ENCODE data around the gene DDR2.
"Not testable (repeated sequence)": the region's sequence is repeated elsewhere in the genome, so short reads cannot be mapped to it uniquely, and the experiment has no call there.

Gene DDR2

DNA sequence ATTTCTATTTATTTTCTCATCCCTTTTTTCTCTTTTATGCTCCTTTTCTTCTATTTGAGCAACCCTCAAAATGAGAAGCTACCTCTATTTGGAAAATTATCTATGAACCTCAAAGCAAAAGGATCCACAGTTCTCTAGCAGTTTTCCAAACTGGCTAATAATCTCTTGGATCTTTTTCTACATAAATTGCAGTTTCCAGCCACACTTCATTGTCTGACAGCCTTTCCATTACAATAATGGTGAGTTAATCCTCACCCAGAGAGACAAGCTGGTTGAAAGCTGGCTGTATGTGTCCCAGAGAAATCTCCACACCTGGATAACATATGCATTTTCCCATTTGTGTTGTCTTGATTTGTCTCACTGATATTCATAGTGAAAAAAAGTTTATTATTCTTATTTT is 141.7 kb downstream of the DDR2 start:
- peaks cover 74% of the 10 kb centered on the region for H3K36me3 ChIP-seq
- H3K27me3 ChIP-seq = no peaks in the 10 kb centered on the region
- DNase-seq = no peak
- no peaks in the 10 kb centered on the region for H3K4me1 ChIP-seq
- H3K4me3 ChIP-seq (ENCODE audit: low read depth, low read length) = no peak overlapping the region
- no peaks in the 10 kb centered on the region for H3K9me3 ChIP-seq
- TF ChIP-seq, protein P1, sequence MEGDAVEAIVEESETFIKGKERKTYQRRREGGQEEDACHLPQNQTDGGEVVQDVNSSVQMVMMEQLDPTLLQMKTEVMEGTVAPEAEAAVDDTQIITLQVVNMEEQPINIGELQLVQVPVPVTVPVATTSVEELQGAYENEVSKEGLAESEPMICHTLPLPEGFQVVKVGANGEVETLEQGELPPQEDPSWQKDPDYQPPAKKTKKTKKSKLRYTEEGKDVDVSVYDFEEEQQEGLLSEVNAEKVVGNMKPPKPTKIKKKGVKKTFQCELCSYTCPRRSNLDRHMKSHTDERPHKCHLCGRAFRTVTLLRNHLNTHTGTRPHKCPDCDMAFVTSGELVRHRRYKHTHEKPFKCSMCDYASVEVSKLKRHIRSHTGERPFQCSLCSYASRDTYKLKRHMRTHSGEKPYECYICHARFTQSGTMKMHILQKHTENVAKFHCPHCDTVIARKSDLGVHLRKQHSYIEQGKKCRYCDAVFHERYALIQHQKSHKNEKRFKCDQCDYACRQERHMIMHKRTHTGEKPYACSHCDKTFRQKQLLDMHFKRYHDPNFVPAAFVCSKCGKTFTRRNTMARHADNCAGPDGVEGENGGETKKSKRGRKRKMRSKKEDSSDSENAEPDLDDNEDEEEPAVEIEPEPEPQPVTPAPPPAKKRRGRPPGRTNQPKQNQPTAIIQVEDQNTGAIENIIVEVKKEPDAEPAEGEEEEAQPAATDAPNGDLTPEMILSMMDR (IDR thresholded peaks at IDR 0.05; ENCODE audit: low read depth, low read length) = no peak

DNA sequence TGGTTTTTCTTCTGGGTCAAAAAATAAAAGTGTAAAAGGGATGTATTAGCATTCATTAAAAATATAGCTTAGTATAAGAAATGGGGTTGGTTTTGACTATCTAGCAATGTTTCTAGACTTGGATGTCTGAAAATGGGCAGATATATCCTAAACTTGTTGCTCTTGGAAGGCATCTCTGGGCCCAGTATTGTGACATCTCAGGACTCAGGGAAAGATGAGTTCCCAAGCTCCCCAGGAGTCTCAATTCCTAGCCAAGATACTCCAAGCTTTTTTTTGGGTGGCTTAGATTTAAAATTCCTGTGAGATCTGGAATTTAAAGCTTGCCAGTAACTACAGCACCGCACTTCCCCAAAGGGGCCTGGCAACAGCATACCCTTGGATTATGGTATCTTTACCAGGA is 146.8 kb downstream of the DDR2 start:
- Histone ChIP-seq H3K27me3 (no peaks in the 10 kb centered on the region), H3K4me1 (no peaks in the 10 kb centered on the region), H3K9me3 (no peaks in the 10 kb centered on the region), H3K36me3 (peaks cover 48% of the 10 kb centered on the region), H3K4me3 (ENCODE audit: low read depth, low read length) (no peak overlapping the region)
- TF ChIP-seq, protein P1 (IDR thresholded peaks at IDR 0.05; ENCODE audit: low read depth, low read length) = no peak
- no peak for DNase-seq

DNA sequence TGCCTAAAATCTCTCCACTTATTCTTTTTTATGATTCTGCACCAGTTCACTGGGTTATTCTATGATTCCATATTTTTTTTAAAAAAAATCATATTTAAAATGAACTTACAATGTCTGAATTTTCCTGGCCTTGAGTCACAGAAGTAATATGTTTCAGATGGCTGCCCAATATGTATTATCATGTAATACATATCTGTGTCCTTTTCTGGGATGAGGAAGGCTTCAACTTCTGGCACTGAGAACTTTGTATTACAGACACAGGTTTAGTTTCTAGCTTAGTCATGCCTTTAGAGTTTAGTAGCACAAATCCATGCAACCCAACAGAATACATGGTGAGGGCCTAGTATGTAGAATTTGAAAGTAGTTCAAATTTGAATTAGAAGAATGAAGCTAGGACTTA is 150.4 kb downstream of the DDR2 start:
- Histone ChIP-seq H3K9me3 (no peaks in the 10 kb centered on the region), H3K4me1 (no peaks in the 10 kb centered on the region), H3K4me3 (ENCODE audit: low read depth, low read length) (no peak overlapping the region), H3K36me3 (peaks cover 31% of the 10 kb centered on the region), H3K27me3 (no peaks in the 10 kb centered on the region)
- no peak for DNase-seq
- TF ChIP-seq, protein P1 (IDR thresholded peaks at IDR 0.05; ENCODE audit: low read depth, low read length) = no peak

DNA sequence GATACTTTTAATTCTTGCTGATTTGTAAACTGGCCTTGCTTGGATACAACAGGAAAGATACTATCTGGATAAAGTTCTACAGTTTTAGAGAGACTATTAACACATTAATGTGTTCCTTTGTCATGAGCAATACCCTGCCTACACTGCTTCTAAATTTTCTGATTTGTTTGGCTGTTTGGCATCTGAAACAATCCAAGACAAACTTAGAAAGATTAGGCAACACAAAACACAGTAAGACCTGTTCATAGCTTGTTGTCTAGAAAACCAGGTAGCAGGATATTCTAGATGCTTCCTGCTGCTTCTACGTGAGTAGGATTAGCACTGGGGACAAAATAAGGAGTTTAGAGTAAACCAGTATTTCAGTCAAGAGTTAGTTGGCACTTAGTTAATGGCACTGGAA is 152.7 kb downstream of the DDR2 start:
- H3K27me3 ChIP-seq; DNase-seq; H3K4me1 ChIP-seq; H3K4me3 ChIP-seq (ENCODE audit: low read depth, low read length); H3K36me3 ChIP-seq; H3K9me3 ChIP-seq: not testable (repeated sequence)

DNA sequence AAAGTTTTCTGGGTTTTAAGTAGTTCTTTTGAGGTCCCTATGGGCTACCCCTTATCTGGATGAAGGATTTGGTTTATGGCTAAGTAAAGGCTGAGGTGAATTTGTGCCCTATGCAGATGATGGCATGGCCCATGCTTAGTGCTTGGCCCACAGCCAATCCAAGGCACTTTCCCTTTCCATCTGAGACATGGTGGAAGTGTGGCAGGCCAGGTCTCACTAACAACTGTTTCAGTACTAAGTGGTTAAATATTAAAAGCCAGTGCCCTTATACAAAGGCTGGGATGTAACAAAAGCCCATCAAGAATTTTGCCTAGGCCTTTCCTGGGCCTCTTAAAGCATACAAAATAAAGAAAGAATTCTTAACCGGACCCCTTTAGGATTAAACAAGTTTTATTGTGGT is 156.5 kb downstream of the DDR2 start:
- peak; percentile 58 for DNase-seq
- not testable (repeated sequence) for H3K4me1 ChIP-seq; H3K36me3 ChIP-seq; H3K4me3 ChIP-seq (ENCODE audit: low read depth, low read length); H3K9me3 ChIP-seq; H3K27me3 ChIP-seq

DNA sequence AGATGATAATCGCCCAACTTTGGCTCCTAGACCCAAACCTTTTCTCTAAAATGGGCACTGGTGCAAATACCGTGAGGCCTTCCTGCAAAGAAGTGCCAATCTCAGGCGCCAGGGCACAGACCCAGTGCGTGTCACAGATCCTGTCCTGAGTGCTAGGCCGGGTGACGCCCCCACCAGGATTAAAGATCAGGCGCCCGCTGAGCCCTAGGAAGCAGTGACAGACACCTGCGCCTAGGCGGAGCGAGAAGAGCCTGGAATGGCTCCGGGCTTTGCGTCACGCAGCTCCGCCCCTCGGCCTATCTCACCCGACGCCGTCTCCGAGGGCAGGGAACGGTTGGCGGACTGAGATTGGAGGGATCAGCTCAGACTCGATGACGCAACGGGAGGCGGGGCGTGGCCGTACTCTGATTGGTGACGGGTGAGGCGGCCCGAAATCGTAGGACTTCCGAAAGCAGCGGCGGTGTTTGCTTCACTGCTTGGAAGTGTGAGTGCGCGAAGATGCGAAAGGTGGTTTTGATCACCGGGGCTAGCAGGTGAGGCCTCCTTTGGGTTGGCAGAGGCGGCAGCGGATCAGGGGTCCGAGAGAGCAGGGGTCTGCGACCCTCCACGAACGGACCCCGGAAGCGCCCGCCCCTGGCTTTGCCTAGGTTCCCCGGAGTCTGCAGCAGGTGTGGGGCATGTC is 158.2 kb downstream of the DDR2 start, which contains the start of gene HSD17B7:
HSD17B7 (plus strand) TSS at position 400 of the 682 bp plus-strand sequence; CDS start at position 499, 99 bp downstream.
- peak within 1 kb of the TSS; percentile 61 for H3K4me3 ChIP-seq (ENCODE audit: low read depth, low read length)
- H3K9me3 ChIP-seq, H3K36me3 ChIP-seq, H3K4me1 ChIP-seq, H3K27me3 ChIP-seq: not testable (repeated sequence)
- peak; percentile 82 for DNase-seq

DNA sequence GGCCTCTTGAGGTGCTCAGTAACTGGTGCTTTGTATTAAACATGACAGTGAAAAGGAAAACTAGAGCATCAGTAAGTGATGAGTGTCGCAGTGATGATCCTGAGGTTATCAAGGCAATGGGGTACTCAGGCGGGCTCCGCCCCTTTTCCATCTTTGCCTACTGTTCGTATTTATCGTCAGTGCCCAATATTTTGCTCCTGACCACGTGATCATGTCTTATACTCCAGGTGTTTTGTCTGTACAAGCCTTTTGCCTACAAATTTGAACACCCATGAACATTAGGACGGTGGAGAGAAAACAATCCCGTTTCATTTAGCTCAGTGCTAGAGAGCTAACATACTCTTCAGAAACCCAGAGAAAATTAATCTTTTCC is 158.7 kb downstream of the DDR2 start:
- not testable (repeated sequence) for H3K27me3 ChIP-seq, H3K36me3 ChIP-seq, H3K4me1 ChIP-seq, DNase-seq, H3K9me3 ChIP-seq
- peak overlapping the region; percentile 61 for H3K4me3 ChIP-seq (ENCODE audit: low read depth, low read length)

DNA sequence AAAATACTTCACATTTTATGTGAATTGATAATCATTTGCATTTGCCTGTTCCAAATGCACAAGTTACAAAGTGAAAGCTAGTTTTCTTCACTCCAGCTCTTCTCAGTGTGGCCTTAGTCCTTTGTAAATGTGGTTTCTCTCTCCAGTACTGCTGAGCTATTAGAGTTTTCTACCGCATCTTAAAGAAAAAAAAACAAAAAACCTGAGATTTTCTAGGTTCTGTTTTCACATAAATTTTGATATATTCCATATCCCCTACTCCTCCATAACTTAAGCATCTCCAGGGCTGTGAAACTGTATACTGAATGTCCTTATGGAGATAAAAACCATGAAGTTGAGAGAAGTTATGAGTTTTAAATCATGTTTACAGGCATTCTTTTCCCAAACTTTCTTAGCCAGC is 162.0 kb downstream of the DDR2 start:
- H3K4me1 ChIP-seq; H3K27me3 ChIP-seq; H3K4me3 ChIP-seq (ENCODE audit: low read depth, low read length); H3K36me3 ChIP-seq; DNase-seq; H3K9me3 ChIP-seq: not testable (repeated sequence)

DNA sequence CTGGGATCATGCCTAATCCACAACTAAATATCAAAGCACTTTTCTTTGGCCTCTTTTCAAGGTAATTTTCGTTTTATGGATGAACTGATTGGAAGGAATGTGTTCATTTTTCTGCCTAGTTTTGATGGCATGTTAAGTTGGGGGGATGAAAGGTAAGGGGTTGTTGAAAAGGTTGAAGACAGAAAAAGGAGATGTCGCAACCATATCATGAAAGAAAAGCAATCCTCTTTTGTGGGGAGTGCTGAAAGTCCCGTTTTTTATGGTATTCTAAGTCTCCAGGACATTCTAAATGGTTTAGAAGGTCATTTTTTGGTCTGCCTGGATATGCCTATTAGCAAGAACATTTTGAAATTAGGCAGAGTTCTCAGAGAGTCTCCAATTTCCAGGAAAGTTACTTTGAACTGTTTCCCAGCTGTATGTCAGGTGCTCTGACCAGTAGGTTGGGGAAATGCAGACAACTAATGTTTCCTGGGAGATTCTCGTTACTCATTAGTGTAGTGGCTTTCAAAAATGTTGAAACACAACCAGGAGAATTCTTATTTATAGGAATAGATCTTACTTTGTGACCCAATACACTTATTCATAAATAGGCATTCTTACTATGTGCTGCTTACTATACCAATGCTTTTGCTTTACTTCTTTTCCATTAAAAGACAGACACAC is 164.5 kb downstream of the DDR2 start:
- not testable (repeated sequence) for H3K36me3 ChIP-seq; H3K4me3 ChIP-seq (ENCODE audit: low read depth, low read length); H3K4me1 ChIP-seq

More for the DNA sequence above, 164.5 kb downstream of the DDR2 start:
- not testable (repeated sequence) for H3K27me3 ChIP-seq, DNase-seq, H3K9me3 ChIP-seq

Data from BE2C (cell line).